GM12864 (cell line): ENCODE results near the gene MRLN.
A peak's percentile ranks its signal among the peaks of the same experiment; 100 is the strongest.

Experiments
- DNase-seq: peaks from one replicate; pipeline ENCODE4 v3.0.0-alpha.2; 2011; ENCODE audit warnings: low read depth
- H3K4me3 ChIP-seq: 2 replicates; pipeline ENCODE4 v1.5.1; 2011; ENCODE audit warnings: mild to moderate bottlenecking, low read depth, low read length, control low read depth
- TF ChIP-seq, protein P1 (sequence below): IDR thresholded peaks from 2 replicates; pipeline ENCODE4 v1.5.1; 2011; ENCODE audit warnings: low read depth, mild to moderate bottlenecking, moderate library complexity, low read length, control low read depth, inconsistent platforms; ENCODE audit errors: missing control alignments

The MRLN gene

DNA sequence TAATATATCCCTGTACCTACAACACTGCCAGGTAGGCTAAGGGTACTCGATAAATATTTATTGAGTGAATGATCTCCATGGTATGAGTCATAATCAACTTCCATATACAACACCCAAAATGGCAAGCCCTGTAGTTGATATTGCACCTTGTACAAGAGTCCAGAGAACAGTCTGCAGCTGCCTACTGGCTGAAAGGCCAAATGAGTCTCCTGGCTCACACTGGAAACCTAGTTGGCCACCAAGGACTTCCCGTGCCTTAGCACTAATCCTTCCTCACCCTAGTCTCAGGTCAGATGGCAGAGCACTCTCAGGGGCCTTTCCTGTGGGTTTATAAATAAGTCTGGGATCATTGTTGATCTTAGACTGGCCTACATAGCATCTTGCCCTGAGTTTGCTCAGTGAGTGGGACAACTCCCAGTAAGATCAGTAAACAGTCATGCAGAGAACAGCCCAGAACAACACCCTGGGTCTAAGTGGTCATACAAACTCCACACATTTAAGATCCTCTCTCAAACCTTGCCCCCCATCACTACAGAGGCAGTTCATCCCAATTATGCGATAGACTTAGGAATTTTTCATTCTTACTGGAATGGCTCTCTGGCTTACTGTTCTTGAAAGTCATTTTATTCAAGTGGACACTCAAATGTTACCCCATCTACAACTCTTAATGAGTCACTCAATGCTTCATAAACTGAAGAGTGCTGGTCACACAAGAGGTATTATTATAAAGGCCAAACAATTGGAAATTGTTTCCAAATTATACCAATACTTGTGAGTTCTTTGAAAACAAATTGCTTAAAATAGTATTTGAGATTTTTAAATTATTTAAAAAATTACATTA lies 28.9 kb downstream of the MRLN start:
- TF ChIP-seq, protein P1, sequence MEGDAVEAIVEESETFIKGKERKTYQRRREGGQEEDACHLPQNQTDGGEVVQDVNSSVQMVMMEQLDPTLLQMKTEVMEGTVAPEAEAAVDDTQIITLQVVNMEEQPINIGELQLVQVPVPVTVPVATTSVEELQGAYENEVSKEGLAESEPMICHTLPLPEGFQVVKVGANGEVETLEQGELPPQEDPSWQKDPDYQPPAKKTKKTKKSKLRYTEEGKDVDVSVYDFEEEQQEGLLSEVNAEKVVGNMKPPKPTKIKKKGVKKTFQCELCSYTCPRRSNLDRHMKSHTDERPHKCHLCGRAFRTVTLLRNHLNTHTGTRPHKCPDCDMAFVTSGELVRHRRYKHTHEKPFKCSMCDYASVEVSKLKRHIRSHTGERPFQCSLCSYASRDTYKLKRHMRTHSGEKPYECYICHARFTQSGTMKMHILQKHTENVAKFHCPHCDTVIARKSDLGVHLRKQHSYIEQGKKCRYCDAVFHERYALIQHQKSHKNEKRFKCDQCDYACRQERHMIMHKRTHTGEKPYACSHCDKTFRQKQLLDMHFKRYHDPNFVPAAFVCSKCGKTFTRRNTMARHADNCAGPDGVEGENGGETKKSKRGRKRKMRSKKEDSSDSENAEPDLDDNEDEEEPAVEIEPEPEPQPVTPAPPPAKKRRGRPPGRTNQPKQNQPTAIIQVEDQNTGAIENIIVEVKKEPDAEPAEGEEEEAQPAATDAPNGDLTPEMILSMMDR = no peak
- no peak for DNase-seq
- H3K4me3 ChIP-seq = no peak overlapping the region

DNA sequence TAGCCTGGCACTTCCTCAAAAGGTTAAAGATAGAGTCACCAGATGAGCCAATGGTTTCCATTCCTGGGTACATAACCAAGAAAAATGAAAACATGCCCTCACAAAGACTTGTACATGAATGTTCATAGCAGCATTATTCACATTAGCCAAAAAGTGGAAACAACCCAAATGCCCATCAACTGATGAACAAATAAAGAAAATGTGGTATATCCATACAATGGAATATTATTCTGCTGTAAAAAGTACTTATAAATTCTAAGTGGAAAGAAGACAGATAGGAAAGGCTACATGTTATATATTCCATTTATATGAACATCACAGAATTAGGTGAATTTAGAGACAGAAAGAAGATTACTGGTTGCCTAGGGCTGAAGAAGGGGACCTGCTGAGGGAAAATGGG lies 32.9 kb downstream of the MRLN start:
- TF ChIP-seq, protein P1 = no peak
- H3K4me3 ChIP-seq = no peak overlapping the region
- DNase-seq = no peak

DNA sequence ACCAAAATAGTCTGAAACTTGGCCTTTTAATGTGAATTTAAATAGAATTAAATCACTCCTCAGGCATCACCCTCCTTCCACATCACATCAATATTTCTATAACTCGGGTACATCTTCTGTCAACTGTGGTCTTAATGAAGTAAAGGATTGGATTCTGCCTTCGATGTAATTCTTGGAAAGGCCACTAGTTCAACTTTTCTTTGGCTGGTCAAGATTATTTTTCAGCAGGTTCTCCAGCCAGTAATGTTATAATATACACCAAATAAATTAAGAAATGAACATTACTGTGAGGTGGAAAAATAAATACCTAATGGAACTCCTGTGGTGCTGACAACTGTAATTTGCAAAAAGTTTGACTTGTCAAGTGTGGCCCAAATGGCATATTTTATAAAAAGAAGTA lies 33.9 kb downstream of the MRLN start:
- TF ChIP-seq, protein P1 = peak; percentile 21
- DNase-seq = no peak
- H3K4me3 ChIP-seq = no peak overlapping the region

DNA sequence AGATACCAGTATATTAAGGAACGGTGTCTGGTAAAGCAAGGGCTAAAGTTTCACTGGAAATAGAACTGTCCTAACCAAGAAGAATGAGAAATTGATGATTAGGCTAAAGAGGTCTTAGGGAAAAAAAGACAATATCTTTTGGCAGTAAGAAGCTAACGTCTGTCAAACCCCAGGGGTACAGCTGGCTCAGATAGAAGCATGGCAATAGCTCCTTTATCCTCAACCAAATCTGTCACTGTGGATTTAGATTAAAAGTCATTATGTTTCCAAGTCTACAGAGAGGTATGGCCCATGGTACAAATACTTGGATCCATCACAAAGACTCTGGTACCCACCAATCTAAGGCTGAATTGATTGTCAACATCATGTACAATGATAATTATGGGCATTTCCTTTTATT lies 35.0 kb downstream of the MRLN start:
- no peak overlapping the region for H3K4me3 ChIP-seq
- DNase-seq = no peak
- TF ChIP-seq, protein P1 = no peak

DNA sequence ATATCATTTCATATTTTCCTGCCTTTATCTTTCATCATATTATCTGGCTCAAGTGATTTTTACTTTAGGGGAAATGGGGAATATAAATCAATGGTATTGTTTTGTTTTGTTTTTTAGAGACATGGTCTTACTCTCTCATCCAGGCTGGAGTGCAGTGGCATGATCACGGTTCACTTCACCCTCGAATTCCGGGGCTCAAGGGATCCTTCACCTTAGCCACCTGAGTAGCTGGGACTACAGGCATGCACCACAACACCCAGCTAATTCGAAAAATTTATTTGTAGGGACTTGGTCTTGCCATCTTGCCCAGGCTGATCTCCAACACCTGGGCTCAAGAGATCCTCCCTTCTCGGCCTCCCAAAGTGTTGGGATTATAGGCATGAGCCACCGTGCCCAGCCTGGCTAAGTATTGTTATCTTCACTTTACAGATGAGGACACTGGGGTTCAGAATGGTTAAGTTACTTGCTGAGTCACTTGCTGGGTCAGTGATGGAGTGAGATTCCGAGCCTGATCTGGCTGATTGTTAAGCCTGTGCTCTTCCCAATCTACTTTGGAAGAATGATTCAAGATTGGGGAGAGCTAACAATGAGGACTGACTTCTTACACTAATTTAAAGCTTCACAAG lies 39.9 kb downstream of the MRLN start:
- no peak overlapping the region for H3K4me3 ChIP-seq
- TF ChIP-seq, protein P1 = no peak
- no peak for DNase-seq

DNA sequence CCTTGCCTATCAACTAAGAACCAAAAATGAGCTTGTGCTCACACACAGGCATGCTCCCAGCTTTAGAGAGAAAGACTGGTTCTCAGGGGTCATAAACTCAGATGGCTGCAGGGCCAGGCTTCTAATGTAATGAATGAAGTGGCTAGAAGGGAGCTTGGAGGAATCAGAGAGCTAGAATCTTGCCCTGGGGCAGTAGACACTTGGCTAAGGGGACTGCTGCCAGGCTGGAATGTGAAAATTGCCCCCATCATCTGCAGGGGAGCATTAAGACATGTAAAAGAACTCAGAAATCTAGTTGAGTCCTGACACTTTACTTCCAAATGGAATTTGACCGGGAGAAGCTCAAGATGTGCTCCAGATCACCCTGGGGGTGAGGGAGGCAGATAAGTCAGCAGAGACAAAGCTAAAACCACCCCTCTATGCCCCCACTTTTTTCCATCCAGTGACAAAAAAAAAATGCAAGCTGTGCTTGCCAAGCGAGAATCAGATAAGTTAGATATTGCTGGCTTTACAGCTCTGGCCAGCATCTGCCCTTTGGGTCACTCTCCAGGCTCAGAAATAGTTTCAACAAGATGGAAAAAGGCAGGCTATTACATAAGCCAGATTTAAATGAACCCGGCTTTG lies 41.3 kb downstream of the MRLN start:
- DNase-seq = no peak
- H3K4me3 ChIP-seq = no peak overlapping the region
- TF ChIP-seq, protein P1 = no peak
